Activated naive CD4-positive, alpha-beta T cell (primary cell): Measurements from ENCODE around the gene FCRLA.

Experiments used
- DNase-seq, 4 experiments: peaks; one replicate each; lab custom pipeline; 2025; lab: John Stamatoyannopoulos, UW

Gene FCRLA

DNA sequence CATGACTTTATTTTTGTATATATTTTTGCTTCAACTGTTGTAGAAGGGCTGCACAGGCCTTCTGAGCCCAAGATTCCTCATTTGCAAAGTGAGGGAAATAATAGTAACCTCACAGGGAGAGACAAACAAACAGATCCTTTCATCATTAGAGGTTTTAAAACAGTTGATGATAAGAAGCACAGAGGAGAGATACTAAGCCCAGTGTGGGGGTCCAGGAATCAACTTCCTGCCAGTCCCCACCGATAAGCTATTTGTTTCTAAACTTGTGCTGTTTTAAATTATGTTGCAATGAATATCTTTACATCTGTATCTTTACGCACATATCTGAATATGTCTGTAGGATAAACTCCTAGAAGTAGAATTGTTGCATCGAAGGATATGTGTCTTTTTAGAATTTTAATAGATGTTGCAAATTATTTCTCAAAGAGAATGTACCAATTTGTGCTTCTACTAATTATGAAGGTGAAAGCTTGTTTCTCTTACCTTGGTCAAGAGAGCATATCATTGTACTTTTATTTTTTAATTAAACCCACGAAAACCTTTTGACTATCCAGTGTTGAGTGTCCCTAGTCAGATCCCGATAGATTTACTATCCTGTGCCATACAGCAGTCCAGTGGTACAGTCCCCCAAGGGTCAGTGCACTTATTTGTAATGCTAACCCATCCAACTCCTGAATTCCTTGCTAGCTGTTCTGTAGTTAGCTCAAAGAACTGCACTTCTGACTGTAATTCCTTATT lies 25.1 kb downstream of the FCRLA start:
- DNase-seq, result no peak

DNA sequence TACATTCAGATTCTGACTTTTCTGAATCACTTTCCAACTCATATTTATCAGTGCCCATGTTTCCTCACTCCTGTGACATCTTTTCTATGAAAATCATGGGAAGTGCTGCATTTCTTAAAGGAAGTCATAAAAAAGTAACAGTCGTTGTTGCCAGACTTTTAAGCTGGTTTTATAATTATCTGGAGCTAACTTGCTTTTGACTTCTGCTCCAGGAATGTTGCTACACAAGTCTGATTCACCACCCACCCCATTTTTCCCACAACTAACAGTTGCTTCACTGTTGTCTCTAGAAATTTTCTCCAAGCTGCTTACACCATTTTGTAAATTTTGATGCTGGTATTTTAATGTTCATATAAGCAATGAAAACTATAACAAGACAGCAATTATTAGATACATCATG lies 26.5 kb downstream of the FCRLA start:
- DNase-seq, result no peak

DNA sequence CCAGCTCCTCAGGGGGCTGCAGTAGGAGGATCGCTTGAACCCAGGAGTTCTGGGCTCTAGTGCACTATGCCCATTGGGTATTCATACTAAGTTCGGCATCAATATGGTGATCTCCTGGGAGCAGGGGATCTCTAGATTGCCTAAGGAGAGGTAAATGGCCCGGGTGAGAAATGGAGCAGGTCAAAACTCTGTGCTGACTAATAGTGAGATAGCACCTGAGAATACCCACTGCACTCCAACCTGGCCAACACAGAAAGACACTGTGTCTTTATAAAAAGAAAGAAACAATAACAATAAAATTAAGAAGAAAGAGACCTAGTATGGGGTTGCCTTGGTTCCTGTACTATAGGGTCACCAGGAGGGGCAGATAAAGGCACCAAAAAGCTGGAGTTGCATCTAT lies 28.8 kb downstream of the FCRLA start:
- no peak for DNase-seq

DNA sequence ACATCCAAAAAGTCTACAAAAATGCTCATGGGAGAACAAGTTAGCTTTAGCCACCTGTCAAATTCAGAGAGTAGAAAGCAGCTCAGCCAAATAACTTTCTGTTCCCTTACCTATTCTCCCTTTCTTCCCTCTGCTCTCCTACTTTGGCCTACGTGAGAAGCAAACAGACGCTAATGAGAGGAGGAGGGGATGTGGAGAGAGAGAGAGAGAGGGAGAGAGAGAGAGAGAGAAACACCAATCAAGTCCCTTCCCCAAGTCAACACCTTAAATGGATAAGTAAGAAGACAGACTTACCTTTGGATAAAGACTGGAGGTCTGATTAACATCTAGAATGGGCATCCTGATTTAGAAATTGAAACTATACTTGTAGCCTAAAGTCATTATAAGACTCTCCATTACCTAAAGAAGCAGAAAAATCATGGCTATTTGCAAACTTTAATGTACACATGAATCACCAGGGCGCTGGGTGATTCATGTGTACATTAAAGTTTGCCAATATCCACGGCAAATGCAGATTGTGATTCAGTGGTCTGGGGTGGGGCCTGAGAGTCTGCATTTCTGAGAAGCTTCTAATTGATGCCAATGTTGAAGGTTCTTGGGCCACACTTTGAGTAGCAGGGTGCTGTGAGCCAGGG lies 29.4 kb downstream of the FCRLA start:
- no peak for DNase-seq

DNA sequence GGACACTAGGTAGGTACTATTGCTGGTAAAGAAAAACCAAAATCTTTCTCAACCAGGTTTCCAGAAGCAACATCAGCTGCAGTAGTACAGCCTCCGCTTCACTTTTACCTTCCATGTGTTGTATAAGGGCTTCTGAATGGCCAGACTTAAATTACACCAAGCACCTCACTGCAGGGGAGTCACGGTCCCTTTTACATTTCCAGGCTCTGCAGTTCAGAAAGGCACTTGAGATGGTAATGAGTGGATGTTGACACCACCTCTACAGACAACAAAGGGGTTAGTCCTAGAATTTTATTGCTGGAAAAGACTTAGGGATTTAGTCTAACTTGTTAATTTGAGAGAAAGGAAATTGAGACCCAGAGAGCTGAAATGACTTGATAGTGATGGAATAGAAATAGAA lies 30.6 kb downstream of the FCRLA start:
- no peak for DNase-seq

DNA sequence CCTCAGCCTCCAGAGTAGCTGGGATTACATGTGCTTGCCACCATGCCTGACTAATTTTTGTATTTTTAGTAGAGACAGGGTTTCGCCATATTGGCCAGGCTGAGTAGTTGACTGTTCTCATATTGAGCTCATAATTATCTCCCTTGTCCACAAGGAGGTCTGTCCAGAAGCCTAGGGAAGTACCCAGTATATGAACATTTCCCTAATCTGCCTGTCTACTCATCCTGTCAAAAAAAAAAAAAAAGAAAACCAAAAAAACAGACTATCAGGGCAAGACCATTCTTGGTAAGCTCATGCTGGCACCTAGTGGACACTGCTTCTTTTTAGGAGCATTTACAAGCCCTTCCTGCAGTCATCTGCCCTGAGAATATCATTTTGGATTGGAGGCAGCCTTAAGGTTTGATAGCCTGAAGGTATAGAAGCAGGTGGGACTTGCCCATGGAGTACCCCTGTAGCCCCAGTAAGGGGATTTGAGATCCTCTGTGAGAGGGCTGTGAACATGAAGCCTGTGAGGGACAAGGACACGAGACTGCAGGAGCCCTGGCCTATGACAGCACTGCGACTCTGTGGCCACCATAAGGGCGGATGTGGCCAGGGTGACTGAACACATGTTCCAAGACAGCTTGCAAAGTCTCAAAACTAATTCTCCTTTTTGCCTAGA lies 31.7 kb downstream of the FCRLA start:
- peak in 2 of 4 experiments; percentile 6 to 19 for DNase-seq

DNA sequence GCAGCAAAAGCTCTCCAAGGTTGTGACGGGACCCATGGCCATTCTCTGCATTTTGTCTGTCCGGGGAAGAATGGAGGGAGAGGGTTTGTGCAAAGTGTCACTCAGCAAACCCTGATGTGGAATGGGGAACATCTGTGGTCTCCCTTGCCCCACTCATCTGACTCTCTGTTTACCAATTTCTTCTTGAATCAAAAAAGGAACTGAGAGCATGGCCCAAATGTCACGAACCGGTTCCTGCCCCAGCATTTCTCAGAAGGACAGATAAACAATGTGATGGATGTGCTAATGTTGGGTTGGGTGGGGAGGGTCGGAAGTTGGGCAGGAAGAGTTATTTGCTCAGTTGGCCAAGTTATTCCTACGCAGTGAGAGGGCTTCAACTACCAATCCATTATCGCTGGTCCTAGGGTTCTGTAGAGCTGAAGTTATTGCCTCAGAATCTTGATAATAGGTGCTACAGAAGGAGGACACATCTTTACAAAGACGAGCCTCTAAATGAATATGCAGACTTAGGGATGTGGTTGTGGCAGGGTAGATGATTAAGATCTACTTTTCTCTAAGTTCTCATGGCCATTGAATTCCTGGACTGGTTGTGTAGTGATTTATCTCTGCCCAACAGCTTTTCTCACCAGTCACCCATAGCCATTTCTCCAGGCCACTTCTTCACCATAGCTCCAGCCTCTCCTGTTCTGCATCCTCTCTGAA lies 33.0 kb downstream of the FCRLA start:
- DNase-seq, result no peak

DNA sequence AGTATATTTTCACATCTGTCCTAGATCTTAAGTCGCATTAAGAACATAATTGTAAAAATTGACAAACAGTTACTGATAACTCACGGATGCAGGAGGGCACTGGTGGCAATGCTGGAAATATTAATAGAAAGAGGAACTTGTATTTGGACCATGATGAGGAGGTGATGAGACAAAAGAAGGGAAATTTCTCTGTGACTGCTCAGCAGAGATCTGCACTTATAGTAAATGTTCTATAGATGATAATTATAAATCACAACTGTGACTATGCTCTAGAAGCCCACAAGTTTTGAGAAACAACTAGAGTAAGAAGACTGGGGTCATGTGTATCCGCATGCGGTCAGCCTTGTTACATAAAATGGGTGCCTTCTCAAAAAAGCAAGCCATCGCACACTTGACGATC lies 33.9 kb downstream of the FCRLA start:
- no peak for DNase-seq

DNA sequence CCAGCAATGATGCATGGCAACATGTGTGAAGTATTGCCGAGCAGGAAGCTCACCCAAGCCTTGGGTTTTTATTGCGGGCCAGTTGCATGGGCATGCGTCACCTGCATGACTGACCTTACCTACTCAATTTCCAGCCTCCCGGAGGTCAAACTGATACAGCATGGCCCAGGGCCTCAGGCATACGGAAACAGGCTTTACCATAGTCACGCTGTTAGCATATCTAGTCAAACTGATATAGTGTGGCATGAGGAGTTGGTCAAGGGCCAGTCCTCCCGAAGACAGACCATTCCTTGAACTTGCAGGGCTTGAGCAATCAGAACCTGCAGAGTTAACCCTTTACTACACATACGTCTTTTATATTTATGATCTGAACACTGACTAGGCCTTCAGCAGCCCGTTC lies 36.2 kb downstream of the FCRLA start:
- no peak for DNase-seq

DNA sequence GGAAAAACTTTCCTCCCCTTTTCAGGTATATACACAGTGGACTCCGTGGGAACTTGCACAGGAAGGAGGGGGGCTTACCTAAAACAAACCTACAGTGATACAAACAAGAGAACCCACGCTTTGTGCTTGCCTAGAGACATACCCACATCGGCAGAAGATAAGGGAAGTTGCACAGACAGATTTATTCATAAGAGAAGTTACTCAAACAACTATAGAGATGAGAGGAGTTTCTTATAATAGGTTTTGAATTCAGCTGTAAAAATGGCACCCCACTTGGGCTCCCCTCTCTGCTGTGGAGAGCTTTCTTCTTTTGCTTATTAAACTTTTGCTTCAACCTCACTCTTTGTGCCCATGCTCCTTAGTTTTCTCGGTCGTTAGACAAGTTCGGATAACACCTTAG lies 40.8 kb downstream of the FCRLA start:
- no peak for DNase-seq

DNA sequence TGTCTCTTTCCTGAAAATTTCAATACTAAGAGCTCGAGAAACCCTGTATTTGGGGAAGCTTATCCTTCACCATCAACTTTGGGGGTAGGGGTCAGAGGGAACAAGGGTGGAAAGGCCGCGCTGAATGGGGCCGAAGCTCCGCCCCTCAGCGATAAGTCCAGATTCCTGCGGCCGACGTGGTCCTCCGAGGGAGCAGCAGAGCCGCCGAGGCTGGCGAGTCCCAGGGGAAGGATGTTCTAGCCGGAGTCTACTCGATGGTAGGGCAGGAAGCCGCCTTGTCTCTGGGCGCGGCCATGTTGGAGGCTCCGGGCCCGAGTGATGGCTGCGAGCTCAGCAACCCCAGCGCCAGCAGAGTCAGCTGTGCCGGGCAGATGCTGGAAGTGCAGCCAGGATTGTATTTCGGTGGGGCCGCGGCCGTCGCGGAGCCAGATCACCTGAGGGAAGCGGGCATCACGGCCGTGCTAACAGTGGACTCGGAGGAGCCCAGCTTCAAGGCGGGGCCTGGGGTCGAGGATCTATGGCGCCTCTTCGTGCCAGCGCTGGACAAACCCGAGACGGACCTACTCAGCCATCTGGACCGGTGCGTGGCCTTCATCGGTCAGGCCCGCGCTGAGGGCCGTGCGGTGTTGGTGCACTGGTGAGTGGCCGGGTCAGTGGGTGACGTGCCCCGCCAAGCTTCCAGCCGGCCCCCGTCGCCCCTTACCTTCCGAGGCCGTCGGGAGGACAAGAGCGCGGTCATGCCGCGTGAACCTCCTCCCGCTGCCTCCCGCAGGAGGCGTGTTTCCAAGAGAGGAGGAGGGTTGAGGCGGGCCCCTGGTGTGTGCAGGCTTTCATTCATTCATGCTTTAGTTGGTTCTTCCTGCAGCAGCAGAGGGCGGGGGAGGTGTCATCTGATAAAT lies 42.7 kb downstream of the FCRLA start, which contains the start of gene DUSP12:
Gene DUSP12, plus strand, starts transcription at position 278 of the 899 bp plus-strand sequence. Its CDS starts 16 bp downstream, at position 294.
- DNase-seq, result peak; percentile 72 to 75 (median 73)

DNA sequence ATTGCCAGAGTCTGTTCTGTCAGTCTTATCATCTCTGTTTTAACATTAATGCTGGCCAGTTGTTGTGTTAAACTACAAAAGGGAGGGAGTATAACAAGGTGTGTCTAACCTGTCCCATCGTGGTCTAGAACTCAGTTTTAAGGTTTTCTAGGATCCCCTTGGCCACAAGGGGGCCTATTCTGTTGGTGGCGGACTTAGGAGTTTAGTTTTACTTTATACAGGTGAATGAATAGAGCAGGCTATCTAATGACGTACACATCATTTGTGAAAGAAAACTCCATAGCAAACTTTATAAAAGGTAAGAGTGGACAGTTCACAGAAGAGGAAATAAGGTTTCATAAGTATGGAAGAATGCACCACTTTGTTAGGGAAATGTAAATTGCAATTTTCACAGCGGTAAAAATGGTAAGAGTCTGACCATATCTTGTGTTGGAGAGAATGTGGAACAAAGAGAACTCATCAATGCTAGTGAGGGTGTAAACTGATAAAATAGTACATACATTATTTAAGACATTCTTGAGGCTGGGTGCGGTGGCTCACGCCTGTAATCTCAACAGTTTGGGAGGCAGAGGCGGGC lies 56.6 kb downstream of the FCRLA start:
- DNase-seq, result peak in 2 of 4 experiments; percentile 14 to 22
